ENCODE measurements around the gene ZBTB42.

Gene ZBTB42

GRCh38 chr14:104843442-104844305, 42.8 kb downstream of the ZBTB42 start:
- DNase-seq (ENCODE audit: low read depth): no peak

- DNase-seq (ENCODE audit: low read depth): no peak
These were observed 43.6 kb downstream of the ZBTB42 start for GRCh38 chr14:104844306-104845032.

GRCh38 chr14:104845033-104845666, 44.2 kb downstream of the ZBTB42 start:
- DNase-seq (ENCODE audit: low read depth): no peak

GRCh38 chr14:104845834-104846441, 45.0 kb downstream of the ZBTB42 start:
- DNase-seq (ENCODE audit: low read depth): no peak

GRCh38 chr14:104852280-104852663, 51.4 kb downstream of the ZBTB42 start:
- DNase-seq (ENCODE audit: low read depth): no peak
